H1 (cell line): ENCODE measurements around the gene PCDHGB1. TPM values are rescaled to one million over a fixed set of nuclear protein-coding genes. Genes with fewer than 3 reads are reported as not detected.

Experiments
- ATF2 ChIP-seq: IDR thresholded peaks from 2 replicates; pipeline ENCODE4 v1.6.1; 2012; ENCODE audit warnings: low read length, inconsistent platforms
- BACH1 ChIP-seq: IDR thresholded peaks from 2 replicates; pipeline ENCODE4 v1.6.1; 2012; ENCODE audit warnings: low read length, improper control_type of control experiment
- BCL11A ChIP-seq, 2 experiments: IDR thresholded peaks; one replicate each; pipeline ENCODE4 v1.6.1; 2011; ENCODE audit warnings: low read depth in 2 of 2, low read length in 2 of 2, mild to moderate bottlenecking in 2 of 2
- NRF1 ChIP-seq: IDR thresholded peaks from 2 replicates; pipeline ENCODE4 v1.6.1; 2011; ENCODE audit warnings: mild to moderate bottlenecking, low read depth, low read length, improper control_type of control experiment
- TBP ChIP-seq: IDR thresholded peaks from 2 replicates; pipeline ENCODE4 v1.6.1; 2011; ENCODE audit warnings: low read depth, low read length, improper control_type of control experiment
- TCF12 ChIP-seq: IDR thresholded peaks from 2 replicates; pipeline ENCODE4 v1.6.1; 2011; ENCODE audit warnings: low read depth, mild to moderate bottlenecking, low read length
- TEAD4 ChIP-seq: IDR thresholded peaks from 2 replicates; pipeline ENCODE4 v1.6.1; 2012; ENCODE audit warnings: low read depth, low read length, inconsistent platforms, mixed read lengths
- polyA plus RNA-seq, 7 experiments: library from polyadenylated mRNA; depleted of rRNA in 3 of 7; stranded (reverse) in 5 of 7; unstranded in 2 of 7; fragments of >200 nt in 5 of 7; fragments of 200-250 nt in 2 of 7; gene quantifications; 1 replicate in 5 of 7; 2 replicates in 1 of 7; 4 replicates in 1 of 7; pipeline versions ENCODE4 v1.2.1 to v1.2.3, GENCODE V29; 2011 to 2013; ENCODE audit warnings: missing spikeins in 2 of 7, mixed read lengths in 2 of 7
- total RNA-seq: library from RNA; stranded (reverse); fragmentation: NEBNext Ultra II Directional; extraction: Animal tissue kit (Norgen Biotek cat#: 25700); gene quantifications from 2 replicates; pipeline ENCODE4 v1.2.1, GENCODE V29; 2021

Gene PCDHGB1
- total and polyA plus RNA-seq, 2 of the 8 experiments (the other 6 are each of a cell fraction or from before 2014, with no cell fraction given): 1.3 to 2.8 TPM

DNA sequence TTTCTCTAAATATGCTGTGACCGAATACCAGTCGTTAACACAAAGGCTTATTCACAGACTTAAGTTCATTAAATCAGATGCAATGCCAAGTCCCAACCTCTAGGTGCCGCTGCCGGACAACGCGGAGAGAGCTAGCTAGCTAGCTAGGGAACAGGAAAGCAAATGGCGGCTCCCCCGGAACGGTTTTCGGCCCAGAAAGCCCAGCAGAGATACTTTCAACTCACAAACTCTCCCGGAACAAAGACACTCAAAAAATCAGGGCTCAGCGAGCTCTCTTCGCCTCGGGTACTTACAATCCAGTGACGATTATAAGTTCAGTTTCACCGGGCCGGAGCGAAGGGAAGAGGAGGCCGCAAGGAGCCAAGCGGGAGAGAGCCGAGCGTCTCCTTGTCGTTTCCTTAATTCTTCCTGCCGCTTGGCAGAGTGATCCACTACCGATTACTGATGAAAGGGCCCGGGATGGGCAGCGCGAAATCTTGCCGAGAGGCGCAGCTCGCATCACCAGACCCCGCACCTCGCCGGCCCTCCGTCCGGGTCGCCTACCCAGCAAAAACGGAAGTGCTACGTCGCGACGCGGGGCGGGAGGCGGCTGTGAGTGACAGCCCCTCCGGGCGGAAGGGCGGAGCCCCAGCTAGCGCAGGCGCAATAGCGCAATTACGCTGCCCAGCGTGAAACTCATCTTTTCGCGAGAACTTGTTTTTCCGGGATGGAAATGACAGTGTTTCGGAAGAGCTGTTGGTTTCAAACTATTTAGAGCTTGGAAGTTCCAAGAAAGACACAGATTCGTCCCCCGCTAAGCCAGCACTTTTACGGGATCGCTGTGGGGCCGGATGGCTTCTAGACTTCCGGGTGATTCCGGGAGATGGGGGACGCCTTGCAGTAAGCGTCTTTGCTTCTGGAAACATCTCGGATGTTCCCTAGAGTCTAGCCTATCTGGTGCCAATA lies 29.4 kb upstream of the PCDHGB1 start, which contains the start of gene TAF7 (continued):
- peak; percentile 89 for TF ChIP-seq TBP
- no peak for TF ChIP-seq BACH1
- peak; percentile 83 for TF ChIP-seq NRF1
- peak; percentile 30; the same call in 1 of the 2 replicates for TF ChIP-seq TEAD4
- TF ChIP-seq BCL11A (IDR thresholded peaks at IDR 0.05; ENCODE audit: low read depth in 2 of 2, low read length in 2 of 2): no peak
- no peak for TF ChIP-seq TCF12
- TF ChIP-seq ATF2: peak; percentile 5; the same call in 1 of the 2 replicates
